B cell (primary cell): Measurements from ENCODE around the gene BRAF.

Source experiments
- EZH2 ChIP-seq: IDR thresholded peaks from 2 replicates; pipeline ENCODE4 v1.6.1; 2012; ENCODE audit warnings: borderline replicate concordance, low read depth, mild to moderate bottlenecking, moderate library complexity, low read length; ENCODE audit not compliant: insufficient read depth, poor library complexity, severe bottlenecking
- TF ChIP-seq, protein P1 (sequence below): fragments of 200-600 bp; IDR thresholded peaks from one replicate; pipeline ENCODE4 v1.8.0; 2022; ENCODE audit warnings: antibody characterized with exemption, mild to moderate bottlenecking

DNA sequence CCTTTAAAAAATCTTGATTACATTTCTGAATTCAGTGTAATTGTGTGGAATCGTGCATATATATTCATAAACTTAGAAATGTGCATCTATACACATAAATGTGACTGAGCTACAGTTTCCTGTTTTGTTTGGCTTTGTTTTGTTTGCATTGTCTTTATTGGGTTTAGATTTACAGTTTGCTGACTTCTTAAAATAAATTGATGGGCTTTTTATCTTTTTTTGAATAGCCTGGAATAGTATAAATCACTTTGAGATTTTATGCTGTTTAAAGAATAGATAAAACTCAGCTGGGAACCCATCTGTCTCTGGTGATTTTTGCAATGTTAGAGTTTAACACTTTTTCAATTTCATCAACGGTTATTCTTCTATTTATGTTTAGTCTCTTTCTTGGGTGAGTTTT, 21.2 kb upstream of the BRAF start:
- TF ChIP-seq, protein P1, sequence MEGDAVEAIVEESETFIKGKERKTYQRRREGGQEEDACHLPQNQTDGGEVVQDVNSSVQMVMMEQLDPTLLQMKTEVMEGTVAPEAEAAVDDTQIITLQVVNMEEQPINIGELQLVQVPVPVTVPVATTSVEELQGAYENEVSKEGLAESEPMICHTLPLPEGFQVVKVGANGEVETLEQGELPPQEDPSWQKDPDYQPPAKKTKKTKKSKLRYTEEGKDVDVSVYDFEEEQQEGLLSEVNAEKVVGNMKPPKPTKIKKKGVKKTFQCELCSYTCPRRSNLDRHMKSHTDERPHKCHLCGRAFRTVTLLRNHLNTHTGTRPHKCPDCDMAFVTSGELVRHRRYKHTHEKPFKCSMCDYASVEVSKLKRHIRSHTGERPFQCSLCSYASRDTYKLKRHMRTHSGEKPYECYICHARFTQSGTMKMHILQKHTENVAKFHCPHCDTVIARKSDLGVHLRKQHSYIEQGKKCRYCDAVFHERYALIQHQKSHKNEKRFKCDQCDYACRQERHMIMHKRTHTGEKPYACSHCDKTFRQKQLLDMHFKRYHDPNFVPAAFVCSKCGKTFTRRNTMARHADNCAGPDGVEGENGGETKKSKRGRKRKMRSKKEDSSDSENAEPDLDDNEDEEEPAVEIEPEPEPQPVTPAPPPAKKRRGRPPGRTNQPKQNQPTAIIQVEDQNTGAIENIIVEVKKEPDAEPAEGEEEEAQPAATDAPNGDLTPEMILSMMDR: no peak
- TF ChIP-seq EZH2: no peak
